NCI-H146 treated with DMSO at 0.1 percent for 48 hours (cell line): Measurements from ENCODE around the gene FAM53A.
"Not testable (repeated sequence)": the region's sequence is repeated elsewhere in the genome, so short reads cannot be mapped to it uniquely, and the experiment has no call there.

Experiments
- DNase-seq: peaks from one replicate; lab custom pipeline; 2025; ENCODE audit not compliant: unreplicated experiment; lab: John Stamatoyannopoulos, UW

FAM53A gene

DNA sequence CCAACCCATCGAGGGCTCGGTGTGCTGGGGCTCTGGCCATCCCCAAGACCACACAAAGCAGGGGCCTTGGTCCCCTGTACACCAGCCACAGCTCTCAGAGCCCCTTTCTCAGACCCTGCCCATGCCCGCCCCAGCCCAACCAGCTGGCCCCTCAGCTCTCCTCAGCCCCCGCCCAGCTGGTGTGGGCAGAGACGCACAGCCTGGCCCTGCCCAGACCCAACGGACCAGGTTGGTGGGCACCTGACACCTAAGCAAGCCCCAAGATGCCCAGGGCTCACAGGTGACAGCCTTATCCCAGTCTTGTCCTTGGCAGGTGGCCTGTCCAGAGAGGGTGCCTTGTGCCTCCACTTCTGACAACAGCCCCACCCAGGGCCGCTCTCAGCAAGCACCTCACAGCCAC, 42.4 kb downstream of the FAM53A start:
- DNase-seq, result no peak

DNA sequence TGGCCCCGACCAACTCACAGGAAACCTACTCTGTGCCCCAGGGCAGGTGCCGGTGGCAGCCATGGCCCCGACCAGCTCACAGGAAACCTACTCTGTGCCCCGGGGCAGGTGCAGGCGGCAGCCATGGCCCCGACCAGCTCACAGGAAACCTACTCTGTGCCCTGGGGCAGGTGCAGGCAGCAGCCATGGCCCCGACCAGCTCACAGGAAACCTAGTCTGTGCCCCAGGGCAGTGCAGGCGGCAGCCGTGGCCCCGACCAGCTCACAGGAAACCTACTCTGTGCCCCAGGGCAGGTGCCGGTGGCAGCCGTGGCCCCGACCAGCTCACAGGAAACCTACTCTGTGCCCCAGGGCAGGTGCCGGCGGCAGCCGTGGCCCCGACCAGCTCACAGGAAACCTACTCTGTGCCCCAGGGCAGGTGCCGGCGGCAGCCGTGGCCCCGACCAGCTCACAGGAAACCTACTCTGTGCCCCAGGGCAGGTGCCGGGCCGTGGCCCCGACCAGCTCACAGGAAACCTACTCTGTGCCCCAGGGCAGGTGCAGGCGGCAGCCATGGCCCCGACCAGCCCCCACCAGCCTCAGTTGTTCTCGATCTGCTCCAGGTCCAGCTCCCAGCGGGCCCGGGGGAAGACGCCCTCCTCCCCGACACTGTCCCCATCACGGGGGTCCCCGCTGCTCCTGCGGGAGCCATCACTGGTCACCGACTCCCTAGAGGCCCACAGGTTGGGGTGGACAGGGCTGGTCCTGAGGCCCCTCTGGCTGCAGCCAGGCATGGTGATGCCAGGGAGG, 43.2 kb downstream of the FAM53A start:
- DNase-seq, result not testable (repeated sequence)

DNA sequence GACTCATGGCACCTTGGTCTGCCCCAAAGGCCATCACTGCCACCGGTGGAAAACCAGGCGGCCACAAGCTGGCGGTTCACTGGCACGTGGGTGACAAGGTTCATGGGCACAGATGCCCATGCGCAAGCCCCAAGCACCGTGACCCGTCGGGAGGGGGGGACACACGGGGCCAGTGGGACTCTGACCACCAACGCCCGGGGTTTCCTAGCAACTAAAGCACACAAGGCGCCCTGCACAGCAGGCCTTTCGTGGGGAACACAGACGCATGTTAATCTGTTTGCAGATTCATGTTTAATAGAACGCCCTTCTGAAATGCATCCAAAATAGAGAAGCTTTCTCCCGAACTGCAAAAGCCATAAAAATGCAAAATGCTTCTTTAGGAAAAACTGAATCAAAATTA, 43.9 kb downstream of the FAM53A start:
- no peak for DNase-seq

DNA sequence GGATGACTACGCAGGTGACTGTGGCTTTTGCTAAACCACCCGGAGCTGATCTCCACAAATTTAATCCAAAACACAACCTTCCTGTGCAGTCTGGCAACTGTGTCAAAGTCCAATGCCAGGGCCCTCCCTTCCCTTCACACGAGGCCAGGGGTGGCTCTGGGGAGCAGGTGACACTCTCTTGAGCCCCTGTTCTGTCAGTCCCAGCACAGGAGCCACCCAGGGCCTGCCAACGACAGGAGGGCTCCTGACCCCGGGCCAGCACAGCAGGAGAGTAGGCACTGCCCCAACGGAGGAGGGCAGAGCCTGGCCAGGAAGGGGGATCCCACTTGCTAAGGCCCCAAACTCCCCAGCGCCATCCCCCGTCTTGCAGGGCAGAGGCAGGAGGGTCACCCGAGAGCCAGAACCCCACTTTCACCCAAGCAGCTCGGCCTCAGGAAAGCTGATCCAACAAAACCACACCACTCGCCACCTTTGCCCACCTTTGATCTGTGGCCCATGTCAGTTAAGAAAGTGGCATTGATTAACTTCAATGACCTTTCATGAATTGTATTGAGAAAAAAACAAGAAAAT, 44.7 kb downstream of the FAM53A start:
- DNase-seq, result no peak

DNA sequence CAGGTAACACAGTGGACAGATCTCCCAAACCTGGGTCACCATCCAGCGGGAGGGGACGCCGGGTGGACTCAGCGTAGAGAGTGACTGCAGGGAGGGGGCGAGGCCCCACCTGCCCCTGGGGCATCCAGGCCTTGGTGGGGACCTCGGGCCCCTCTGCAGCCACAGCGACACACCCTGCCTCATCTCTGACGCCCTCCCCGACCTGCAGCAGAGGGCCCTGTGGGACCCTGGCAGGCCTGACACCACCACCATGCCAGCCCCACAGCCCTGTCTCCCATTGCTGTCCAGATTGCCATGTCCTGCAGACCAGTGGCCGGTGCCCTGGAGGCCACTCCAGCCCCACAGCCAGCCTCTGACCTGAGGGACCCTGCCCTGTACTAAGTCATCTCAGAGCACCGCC, 45.2 kb downstream of the FAM53A start:
- DNase-seq, result no peak

DNA sequence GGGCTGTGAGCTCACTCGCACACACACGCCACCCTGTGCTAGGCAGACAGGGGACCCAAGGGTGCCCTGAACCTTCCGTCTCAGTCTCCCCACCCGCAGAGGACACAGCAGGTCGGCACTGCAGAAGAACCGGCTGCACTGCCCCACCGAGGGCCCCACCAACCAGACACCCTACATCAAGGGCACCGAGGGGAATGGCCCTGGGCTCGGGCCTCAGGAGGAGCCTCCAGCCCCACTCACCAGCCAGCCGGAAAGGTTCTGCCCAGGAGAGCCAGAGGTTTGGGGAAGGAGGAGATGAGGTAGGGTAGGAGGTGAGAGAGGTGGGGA, 45.9 kb downstream of the FAM53A start:
- DNase-seq, result no peak

DNA sequence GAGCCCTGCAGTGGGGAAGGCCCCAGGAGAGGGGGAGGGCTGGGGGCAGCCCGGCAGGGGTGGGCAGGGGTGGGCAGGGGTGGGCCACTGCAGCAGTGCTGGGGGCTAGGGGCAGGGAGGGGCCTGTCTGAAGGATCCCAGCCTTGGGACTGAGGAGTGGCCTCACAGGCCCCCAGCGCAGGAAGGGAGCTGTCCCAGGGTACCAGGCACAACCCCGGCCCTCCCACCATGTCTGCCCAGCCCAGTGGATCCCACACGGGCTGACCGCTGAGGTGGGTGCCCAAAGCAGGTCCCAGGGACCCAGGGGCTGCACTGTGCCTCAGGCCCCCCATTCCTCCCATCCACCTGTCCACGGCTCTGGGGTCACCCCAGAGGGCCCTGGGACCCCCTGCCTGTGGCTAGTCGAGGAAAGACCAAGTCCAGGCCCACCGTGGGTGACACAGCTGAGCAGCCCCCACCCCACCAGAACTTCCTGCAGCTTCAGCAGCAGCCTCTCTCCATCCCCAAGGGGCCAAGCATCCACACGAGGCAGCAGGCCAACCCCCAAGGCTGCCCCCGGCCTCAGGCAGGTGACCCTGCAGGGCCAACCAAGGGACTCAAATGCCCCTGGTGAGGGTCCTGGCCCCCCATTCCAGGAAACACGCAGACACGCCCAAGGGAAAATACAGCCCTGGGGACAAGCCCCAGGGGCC, 46.4 kb downstream of the FAM53A start:
- DNase-seq, result no peak

DNA sequence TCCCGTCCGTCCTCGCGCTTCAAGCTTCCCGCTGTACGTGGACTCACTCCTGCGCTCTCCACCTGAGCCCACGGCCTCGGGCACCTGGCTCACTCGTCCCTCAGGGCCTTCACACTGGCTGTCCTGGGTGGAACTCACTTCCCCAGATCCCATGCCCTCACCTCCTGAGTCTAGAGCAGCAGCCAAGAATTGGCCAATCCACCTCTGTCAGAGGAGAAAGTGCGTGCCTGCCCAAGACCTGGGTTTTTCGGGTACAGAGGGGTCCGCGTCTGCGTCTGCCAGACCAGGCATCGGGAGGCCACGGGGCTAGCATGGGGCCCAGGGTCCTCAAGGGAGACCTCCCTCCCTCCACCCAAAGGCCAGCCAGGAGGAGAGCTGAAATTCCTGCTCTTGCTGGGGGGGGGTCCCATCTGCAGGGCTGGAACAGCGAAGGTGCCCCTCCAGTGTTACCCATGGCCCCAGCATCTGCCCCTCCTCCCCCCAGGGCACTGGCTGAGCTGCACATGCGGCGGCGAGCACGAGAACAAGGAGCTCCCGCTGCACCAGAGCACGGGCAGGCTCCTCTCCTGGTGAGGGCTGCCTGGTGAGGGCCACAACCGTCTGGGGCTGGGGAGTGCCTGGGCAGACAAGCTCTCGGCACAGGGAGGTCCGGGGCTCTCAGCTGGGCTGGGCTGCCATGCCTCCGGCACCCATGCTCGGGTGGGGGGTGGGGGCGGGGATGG, 47.5 kb downstream of the FAM53A start:
- DNase-seq, result no peak

DNA sequence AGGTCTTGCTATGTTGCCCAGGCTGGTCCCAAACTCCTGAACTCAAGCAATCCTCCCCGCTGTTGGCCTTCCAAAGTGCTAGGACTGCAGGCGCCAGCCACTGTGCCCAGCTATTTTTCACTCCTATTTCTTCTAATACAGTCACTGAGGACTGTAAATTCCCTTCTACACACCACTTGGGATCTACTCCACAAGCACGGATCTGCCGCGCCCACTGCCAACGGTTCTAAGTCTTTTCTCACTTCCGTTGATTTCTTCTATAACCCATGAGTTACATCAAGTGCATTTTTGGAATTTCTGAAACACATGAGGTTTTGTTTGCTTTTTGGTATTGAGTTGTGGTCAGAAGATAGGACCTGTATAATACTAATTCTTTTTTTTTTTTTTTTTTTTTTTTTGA, 48.6 kb downstream of the FAM53A start:
- DNase-seq, result no peak

DNA sequence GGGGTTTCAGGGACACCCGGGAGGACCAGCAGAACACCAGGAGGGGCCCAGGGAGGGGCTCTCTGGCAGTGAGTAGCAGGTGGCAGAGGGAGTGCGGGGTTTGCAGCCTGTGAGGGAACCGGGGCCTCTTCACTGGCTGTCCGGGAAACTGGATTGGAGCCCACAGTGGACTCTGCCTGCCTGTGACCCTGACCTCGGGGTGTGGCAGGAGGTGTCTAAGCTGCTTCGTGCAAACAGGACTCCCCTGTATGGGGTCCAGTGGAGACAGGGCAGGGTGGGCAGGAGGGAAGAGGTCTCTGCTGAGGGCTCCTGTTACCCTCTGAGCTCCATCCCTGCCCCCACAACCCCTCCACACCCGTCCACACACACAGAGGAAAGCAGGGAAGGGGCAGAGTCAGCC, 50.1 kb downstream of the FAM53A start:
- no peak for DNase-seq

DNA sequence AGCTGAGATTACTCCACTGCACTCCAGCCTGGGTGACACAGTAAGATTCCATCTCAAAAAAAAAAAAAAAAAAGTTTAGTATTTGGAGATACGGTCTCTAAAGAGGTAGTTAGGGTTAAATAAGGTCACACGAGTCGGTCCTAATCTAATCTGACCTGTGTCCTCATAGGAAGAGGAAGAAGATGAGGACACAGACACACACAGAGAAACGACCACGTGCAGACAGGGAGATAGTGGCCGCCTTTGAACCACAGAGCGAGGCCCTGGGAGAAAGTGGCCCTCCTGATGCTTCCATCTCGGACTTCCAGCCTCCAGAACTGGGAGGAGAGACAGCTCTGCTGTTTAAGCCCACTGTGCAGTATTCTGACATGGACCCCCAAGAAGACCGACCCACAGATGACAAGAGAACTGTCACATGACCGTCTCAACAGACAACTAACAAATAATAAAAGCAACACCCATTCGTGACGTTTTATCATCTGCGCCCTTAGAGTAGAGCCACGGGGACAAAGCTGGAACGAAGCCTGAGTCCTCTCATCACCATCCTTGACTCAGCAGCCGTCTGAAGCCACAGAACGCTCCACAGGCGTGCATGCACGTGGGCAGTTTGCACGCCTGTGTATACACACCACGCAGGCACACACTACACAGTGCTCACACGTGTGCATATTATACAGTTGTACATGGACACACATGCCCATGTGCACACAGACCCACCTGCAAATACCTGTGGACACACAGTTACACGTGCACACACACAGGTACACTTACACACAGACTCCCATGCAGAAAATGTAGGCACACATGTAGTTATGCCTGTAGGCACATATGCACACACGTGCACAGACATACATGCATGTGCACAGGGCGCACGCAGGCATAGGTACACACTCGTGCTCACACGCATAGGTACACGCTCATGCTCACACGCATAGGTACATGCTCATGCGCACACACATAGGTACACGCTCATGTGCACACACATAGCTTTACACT, 51.7 kb downstream of the FAM53A start:
- no peak for DNase-seq

DNA sequence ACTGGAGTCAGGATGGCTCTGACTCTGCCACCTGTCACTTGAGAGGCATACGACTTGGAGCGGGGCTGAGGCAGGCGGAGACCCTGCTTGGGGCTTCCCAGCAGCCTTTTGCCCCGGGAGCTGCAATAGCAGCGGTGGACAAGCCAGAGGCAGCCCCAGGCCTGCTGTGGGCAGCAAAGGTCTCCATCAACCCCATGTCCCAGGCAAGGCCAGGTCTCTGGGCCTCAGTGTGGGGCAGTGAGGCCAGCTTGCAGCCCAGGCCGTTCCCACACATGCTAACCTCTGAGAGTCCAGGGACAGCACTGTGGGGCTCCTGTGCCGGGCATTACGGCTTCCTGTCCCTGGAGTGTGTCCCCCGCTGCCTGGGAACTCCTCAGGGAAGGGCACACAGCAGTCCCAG, 53.0 kb downstream of the FAM53A start:
- no peak for DNase-seq

DNA sequence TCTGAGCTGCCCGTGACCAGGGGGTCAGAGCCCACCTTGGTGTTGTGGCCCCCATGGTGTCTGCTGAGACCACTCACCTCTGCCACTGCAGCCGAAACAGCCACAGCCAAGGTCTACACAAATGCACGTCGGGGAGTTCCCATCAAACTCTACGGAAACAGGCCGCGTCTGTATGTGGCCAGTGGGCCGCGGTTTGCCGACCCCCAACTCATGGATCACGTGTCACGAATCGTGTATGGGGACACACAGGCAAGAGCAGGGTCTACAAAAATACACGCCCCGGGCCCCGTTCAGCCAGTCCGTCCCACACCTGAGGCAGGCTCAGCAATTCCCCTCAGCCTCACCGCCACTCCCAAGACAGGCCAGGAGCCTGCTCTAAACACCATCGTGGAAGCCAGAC, 53.8 kb downstream of the FAM53A start:
- no peak for DNase-seq

DNA sequence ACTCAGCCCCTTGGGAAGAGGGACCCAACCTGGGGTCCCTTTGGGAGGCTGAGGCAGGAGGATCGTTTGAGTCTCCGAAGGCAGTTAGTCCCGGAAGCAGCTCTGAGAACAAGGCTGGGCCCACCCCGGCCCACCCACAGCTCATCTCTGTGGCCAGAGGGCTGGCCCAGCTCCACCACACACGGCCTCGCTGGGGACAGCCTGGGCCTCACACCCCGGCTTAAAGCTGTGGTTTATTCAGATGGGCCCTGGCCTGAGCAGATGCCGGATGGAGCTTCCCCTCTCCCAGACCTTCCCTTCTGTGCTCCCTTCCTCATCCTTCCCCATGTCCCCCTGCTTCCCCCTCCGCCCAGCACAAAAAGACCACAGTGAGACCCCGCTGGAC, 54.4 kb downstream of the FAM53A start:
- DNase-seq, result no peak

DNA sequence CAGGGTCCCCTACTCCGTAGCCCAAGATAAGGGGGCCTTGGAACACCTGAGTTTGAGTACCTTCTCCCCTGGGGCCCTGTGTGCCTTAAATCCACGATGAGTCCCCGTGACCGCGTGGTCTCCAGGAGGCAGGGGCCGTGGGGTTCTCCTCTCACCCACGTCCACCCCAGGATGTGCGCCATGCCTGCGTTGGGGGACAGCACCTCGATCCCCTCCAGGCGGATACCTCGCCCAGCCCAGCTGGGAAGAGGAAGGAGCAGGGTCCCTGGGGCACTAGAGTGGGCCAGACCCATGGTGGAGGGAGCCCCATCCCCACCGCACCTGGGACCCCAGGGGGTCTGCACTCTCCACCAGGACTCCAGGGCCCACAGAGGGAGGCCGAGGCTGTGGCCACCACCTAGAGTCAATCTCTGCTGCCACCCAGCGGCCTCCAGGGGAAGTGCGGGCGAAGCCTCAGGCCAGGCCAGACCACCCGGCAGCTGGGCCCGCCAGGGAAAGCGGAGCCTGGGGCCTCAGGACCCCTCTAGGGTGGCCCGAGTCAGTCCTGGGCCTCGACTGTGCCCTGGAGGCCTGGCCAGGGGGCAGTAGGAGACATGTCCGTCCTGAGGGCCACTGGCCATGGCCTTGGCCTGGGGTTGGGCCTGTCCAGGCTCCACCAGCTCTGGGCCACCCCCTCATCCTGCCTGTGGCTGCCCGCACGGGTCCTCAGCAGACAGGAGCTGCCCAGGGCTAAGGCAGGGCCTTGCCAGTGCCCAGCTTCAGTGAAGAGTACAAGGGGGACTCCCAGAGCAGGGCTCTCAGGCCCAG, 55.0 kb downstream of the FAM53A start:
- DNase-seq, result peak; percentile 12

DNA sequence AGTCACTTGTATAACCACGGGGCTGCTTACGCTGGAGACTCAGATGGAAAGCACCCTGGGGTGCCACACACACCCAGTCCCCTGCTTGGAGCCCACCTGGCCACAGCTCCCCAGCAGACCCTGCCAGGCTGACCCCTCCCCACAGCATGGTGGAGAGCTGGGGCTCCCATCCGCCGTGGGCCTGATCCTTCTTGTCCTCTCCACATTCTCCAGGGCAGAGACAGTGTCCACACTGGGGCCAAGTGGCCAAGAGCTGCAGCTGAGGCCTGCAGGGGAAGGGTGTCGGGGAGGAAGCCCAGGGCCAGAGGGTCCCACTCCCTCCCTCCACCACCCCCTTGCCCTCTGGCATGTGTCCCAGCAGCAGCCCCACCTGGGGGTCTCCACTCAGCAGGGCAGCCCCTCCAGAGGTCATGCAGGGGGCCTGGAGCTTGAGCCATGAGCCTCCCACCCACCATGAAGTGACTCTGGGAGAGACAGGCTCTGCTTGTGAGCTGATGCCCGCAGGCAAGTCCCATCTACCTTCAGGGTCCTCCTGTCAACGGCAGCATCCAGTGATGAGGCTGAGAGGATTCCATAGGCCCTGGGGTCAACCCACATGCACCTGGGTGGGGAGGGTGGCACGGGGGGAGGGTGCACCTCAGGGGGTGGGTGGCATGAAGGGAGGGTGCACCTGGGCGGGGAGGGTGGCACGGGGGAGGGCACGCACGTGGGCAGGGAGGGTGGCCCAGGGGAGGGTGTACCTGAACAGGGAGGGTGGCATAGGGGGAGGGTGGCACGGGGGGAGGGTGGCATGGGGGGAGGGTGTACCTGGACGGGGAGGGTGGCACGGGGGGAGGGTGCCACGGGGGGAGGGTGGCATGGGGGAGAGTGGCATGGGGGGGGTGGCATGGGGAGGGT, 56.4 kb downstream of the FAM53A start:
- DNase-seq, result no peak

DNA sequence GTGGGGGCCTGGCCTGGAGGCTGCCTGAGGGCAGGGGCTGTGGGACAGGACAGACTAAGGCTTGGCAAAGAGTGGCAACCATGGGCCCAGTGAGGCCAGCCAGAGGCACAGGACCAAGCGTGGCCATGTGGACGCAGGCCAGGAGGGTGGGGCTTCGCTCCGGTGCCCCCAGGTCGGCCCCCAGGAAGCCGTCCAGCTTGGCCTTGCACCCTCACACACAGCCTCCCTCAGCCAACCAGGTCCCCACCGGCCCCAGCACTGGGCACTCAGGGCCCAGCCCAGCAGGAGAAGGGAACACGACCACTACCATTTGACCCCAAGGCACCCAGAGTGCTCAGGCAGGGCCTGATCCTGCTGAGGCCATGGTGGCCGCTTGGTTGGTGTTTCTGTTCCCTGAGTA, 57.2 kb downstream of the FAM53A start:
- DNase-seq, result no peak

DNA sequence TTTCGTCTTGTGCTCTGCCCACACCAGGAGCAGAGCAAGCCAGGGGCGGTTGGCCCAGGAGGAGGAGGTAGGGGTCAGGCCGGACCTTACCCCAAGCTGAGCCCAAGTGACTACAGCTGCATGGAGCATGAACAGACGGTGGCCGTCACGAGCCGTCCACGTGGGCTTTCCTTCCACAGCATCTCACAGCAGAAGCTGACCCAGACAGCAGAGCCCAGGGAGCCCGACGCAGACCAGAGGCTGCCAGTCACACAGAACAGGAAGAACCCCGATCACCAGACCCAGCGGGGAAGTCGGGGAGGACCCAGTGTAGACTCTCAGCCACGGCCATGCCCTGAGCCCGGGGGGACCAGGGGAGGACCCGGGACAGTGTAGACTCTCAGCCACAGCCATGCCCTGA, 58.0 kb downstream of the FAM53A start:
- no peak for DNase-seq

DNA sequence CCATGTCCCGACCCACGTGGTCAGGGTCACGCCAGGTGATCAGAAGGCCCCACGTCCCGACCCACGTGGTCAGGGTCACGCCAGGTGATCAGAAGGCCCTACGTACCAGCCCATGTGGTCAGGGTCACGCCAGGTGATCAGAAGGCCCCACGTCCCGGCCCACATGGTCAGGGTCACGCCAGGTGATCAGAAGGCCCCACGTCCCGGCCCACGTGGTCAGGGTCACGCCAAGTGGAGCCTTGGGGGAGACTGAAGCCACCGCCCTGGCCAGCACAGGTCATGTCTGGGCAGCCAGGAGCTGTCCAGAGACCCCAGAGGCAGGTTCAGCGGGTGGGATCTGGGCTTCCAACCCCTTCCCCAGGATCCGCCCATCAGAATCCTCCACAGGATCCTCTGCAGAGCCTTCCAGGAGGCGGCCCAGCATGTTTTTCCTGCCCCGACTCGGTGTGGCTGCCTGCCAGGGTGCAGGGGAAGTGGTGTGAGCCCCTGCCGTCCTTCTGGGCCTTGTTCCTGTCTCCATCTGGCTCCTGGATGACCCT, 58.4 kb downstream of the FAM53A start:
- no peak for DNase-seq
